GM19035 (cell line): ENCODE data around the gene ASTN2.

Experiments
- ATAC-seq: cut with Tn5 transposase; IDR thresholded peaks from one replicate; pipeline ENCODE4 v1.9.1; 2021; ENCODE audit not compliant: unreplicated experiment

Gene ASTN2

DNA sequence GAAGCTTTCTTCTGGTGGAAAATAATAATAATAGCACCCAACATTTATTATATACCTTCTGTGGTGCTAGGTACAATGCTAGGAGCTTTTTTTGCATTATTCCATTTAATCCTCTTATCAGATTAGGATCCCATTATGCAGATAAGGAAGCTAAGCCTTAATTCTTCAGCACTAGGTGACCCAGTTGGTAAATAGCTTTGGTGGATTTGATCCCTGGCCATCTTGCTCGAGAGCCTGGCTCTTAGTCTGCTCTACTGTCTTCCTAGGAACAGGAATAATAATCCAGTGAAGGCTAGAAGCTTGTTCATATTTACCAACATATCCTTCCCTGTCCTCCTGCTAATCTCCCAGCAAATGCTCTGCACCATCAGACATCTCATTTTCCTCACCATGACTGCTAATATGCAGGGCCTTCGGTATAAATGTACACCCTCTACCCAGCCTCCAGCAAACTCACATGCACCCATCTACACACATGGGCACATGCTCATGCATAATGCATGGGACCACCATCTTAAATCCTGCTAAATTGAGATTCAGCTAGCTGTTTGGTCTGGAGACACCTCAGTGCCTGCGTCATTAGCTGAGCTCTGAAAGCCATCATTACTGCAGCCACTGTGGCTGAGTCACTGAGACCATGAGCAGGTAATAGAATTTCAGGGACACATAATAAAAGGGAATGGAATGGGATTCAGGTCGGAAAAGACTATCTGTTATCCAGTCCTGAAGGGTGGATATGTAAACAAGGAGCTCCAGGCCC lies 640.3 kb downstream of the ASTN2 start:
- no peak for ATAC-seq

DNA sequence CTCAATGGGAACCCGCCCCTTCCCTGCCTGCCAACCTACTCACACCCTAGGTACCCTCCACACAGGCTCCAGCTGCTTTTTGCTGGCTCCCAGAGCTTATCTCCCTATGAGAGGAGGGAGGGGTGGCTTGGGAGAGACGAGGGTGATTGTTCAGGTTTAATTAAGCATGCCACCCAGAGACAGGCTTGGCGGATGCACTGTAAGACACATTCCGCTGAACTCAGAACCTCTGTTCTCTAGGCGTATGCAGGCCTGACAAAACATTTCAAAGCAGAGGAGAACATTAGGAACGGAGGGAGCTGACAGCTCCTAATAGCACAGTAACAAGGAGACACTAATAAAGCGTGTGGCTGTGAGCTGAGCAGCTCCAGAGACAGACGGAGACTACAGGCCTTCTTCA lies 647.6 kb downstream of the ASTN2 start:
- no peak for ATAC-seq

DNA sequence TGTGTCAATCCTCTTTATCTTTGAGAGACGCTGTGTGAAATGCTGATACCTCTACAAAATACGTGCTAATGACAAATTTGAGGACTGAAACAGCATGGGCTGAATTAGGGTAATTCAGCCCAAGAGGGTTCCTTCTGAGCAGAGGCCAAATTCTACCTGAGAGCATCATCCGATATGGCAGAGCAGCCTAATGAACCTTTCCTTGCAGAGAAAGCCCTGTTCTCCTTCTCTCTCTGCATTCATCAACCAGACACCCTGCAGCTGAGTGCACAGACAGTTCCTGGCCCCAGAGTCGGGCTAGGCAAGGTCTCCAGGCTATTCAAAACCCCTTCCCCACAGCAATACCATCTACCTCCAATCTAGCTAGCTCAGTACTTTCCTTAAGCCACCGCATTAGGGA lies 649.8 kb downstream of the ASTN2 start:
- no peak for ATAC-seq

DNA sequence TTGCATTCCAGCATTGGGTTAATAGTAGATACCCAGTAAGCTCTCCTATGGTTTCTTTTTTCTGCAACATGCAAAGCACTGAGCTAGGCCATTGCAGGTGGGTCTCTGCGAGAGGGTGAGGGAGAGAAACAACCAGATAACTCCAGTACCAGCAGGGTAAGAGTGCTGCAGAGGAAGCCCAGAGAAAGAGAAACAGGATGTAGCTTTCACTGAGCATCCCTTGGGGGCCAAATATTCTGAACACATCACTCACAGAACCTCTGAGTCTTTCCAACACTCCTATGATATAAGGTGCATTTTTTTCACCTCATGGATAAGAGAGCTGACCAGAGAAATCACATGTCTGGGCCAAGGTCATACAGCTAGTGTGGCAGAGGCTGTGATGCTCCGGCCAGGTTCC lies 651.1 kb downstream of the ASTN2 start:
- no peak for ATAC-seq

DNA sequence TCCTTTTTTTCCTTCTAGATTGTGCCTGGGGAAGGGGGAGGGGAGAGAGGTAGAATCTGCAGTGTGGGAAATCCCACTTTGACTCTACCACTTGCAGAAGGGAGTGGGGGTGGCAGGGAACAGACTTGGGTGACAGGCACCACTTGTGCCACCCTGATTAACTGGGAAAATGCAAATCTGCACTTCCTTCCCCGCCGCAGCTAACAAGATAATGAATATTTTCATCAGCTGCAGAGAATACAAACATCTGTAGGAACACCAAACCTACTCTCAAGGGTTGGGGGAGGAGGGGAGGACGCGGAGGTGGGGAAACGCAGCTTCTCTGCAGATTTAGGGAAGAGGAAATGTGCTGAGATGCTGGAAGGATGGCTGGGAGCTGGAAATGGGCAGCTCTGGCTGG lies 654.2 kb downstream of the ASTN2 start:
- no peak for ATAC-seq

DNA sequence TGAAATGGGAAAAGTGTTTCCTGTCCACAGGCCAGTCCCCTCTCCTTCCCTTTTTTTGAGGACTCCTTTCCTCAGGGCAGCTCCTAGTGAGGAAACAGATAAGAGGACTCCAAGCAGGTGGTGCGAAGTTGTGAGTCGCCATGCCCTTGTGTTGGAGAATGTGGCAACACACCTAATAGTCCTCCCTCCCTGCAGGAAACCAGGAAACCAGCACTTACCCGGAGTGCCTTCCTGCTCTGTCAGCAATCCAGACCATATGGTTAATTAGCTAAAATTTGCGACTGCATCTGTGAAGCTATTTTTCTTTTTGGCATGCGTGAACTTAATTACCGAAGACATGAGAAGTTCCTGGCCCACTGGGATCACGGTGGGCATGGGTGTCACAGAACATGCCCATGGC lies 657.8 kb downstream of the ASTN2 start:
- no peak for ATAC-seq

DNA sequence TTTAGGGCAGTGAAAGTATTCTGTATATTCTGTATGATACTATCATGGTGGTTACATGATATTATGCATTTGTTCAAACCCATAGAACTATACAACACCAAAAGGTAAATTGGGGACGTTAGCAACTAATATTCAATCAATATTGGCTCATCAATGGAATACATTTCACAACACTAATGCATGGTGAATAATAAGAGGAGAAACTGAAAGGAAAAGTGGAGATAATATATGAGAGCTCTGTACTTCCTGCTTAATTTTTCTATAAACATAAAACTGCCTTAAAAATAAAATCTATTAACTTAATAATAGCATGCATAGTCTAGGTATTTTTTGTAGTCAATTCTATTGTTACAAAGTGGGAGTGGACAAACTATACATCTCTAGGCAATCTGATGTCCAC lies 661.5 kb downstream of the ASTN2 start:
- ATAC-seq, result no peak

DNA sequence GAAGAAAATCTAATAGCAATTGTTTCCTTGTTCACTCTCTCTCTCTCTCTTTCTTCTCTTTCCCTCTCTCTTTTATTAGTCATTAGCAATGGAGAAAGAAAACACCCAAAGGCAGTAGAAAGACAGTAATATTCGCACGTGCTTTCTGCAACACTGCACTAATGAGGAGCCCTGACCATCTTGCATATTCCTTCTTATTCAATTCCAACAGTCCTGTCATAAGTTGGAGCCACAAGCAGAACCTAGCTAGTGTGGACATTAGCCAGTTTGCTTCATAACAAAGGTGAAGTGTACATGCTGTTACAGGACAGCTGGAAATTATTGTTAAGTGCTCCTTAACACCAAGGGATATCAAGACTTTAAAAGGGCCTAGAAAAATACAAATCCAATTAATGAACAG lies 664.3 kb downstream of the ASTN2 start:
- no peak for ATAC-seq

DNA sequence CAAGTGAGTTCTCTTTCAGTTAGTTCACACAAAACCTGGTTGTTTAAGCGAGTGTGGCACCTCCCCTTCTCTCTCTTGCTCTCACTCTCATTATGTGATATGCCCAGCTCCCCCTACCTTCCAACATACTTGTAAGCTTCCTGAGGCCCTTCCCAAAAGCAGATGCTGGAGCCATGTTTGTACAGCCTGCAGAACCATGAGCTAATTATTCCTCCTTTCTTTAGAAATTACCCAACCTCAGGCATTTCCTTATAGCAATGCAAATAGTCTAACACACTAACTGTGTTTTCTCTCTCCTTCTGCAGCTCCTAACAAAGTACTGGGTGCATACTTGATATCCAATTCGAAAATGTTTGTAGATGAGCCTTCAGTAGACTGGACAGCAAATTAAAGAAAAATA lies 665.1 kb downstream of the ASTN2 start:
- ATAC-seq, result no peak

DNA sequence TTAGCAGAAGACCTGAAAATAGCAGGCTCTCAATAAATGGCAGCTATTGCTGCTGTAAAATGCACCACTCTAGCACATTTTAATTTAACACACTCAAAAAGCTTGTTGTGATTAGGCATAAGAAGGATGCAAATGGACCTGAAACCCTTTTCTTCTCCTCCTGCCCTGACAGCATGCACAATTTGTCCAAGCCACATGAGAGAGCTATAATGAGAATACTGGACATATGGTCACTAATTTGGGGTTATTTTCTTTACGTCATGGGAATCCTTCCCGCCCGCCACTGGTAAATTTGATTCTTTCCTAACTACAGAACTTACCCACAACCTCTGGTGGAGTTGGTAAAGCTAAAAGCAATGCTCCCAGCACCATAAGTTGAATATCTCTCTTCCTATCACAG lies 665.7 kb downstream of the ASTN2 start:
- ATAC-seq, result no peak

DNA sequence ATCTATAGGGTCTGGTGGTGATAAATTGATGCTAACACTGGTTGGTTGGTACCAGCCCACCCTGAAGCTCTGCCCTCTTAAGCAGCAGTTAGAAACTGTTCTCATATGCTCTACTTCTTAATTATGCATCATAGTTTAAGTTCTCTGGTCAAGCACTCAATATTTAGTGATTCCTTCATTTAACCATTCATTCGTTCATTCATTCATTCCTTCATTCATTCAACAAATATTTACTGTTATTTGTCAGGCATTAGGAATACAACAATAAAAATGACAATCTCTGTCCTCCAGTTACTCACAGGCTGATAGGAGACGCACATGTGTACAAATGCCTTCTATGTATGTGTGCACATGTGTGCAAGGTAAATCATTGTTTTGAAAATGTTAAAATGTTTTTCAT lies 673.1 kb downstream of the ASTN2 start:
- ATAC-seq, result no peak

DNA sequence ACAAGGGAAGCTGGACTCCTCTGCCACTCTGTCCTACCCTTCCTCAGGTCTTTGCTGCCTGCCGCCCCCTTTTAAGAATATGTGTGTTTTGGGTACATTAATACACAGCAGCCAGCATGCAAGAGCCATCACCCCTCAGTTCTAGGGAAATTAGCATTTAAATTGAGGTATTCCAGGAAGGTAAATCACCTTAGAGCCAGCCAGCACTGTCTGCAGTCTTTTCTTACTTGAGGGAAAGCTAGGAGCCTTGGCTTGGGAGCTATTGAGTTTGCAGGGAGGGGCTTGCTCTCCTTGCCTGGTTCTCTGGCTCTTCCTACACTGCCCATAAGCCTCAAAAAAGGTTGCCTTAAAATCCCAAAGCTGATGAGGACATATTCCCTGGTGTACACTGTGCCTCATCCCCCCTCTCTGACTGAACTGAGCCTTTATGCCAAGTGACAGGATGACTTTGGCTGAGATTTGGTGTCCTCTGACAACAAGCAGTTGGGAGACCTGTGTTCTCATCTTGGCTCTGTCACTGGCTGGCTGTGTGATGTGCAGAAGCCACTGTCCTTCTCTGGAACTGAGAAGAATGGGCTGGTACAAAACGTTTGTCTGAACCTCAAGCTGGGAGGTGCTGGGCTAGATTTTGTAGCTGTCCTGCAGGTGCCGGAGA lies 673.6 kb downstream of the ASTN2 start:
- ATAC-seq, result no peak

DNA sequence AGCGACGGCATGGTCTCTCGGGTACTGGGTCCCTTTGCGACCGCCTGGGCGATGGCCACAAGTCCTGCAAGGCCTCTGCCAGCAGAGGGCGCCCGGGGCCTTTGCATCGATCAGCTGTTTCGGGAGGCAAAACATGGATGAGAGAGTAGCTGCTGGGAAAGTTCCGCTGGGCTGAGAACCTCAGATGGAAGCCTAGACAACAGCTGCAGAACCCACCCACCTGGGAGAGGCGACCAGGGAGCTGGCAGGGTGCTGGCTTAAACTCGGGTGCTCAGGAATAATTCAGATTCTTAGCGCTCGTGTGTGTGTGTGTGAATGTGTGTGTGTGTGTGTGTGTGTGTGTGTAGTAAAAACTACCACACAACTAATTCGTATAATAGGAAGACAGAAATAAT lies 677.7 kb downstream of the ASTN2 start:
- ATAC-seq, result no peak

DNA sequence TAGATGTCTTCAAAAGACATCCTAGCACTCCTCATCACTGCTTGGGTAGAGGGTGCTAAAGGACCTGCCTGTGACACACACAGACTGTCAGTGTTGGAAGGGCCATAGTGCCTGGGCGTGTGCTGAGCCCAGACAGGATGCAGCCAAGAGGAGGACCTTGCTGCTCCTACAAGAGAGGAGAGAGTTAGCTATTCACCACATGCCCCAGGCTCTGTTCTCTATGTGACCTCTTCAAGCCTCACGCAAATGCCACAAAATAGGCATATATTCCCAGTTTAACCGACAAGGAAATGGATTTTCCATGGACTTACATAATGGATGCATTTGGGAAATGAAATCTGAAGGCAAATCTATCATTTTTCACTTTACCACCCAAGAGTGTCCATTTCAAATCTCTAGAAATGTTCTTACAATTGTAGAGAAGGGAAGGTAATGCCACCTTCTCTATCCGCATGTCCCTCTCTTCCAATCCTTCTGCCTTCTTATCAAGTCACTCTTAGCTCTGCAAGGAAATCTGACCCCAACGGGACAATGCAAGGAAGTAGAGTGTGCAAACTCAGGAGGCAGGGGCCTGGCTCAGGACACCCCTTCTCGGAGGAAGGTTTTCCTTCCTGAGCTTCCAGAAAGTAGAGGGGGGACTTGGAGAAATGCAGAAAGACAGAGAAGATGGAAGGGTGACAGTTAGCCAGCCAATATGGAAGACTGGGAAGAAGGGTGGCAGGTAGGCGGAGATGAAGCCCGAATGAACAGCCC lies 678.3 kb downstream of the ASTN2 start:
- ATAC-seq, result no peak

DNA sequence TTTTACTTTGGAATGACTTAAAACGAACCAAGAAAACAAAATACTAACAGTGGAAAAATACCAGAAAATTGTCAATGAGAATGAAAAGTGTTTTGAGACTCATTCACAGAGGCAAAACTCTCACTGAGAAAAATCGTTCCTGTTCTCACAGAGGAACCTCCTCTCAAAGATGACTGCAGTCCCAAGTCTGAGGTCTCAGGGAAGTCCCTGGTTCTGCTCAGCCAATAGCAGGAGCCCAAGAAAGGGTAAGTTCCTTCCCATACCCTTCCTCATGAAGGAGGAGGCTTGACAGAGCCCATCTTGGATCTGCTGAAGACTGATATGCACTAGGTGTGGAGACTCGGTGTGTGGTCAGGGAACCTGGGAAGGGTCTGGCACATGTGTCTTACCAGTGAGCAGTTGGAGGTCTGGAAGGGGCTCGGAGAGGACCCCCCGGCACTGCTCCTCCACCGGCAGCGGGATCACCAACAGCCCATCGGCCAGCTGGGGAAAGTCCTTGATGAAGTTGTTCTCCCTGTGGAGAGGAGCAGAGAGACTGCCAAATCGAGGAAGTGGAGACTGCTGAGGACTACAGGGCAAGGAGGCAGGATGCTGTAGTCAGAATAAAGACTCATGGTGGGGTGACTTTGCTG lies 681.7 kb downstream of the ASTN2 start:
- ATAC-seq, result no peak

DNA sequence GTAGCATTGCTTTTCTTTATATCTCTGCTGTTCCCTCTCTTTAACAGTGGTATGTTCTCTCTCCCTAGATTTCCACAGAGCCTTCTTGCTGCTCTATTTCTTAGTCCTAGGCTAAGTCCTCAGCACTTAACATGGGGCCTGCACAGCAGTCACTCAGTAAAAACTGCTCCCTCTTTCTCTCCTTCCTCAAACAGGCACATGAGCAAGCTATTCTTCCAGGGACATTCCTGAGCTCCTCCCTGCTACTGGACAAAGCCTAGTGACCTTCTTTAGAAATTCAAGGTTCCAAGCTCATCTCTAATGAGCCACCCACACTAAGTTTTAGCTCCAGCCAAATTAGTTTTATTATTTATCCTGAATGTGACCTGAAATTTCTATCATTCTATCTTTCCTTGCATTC lies 688.3 kb downstream of the ASTN2 start:
- ATAC-seq, result no peak

DNA sequence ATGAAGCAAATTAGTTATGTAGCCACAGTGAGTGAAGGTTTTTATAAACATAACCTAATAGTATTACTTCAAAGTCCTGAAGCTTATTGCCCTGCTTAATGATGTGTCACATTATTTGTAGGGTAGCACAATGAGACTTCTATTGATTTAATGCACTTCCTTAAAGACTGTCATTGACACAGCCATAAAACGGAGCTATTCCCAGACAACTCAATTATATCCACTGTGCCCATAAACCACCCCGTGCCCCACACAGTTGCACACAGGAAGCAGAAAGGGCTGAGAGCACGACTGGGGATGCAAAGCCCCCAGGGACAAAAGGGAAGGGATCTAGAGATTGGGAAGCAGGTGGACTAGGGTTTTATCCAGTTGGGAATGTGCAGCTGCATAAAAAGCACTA lies 690.7 kb downstream of the ASTN2 start:
- no peak for ATAC-seq

DNA sequence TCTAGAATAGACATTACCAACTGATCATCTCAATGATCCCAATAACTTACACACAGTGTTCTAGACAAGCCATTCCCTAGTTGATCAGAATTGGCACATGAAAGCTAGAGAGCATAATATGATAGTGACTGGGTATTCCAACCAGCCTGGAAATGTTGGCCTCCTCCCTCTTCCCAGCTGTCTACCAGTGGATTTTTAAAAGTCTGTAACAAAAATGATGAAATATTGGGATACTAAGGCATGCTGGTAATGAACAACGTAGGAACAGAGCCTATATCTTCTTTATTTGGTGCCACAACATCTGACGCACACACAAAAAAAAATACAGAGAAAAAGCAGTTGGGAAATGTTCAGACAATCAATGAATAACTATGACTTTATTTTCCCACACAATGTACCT lies 692.9 kb downstream of the ASTN2 start:
- ATAC-seq, result no peak

DNA sequence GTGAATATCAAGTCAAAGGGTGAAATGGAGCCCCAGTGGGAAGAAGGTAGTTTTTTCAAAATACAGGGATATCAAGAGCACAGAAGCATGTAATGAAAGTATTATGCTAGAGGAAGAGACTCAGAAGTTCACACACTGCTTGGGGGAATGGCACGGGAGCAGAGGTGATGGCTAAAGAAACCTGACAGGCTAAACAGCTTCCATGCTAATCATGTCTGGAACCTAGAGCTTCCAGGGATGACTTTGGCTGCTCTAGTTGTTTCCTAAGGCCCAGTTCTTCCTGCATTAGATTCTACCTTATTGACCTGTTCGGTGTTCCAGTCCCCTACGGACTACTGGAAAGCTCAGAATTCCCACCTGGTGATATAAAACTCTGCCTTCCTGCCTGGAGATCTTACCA lies 693.4 kb downstream of the ASTN2 start:
- ATAC-seq, result no peak

DNA sequence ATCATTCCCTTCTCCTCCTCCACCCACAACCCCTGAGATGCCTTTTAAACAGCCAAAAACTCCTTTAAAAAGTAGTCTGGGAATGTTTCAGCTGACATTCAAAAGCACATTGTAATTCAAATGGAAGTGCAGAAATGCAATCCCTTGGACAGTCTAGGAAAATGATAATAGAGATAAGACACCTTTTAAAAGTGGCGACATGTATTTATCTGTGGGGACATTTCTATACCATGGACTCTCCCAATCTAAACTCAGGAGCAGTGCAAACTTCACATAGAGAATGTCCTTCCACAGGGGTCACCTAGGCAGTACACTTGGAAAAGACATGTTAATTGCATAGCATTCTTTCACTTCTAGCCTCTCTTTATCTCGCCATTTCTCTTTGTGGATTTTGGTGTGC lies 694.7 kb downstream of the ASTN2 start:
- no peak for ATAC-seq

DNA sequence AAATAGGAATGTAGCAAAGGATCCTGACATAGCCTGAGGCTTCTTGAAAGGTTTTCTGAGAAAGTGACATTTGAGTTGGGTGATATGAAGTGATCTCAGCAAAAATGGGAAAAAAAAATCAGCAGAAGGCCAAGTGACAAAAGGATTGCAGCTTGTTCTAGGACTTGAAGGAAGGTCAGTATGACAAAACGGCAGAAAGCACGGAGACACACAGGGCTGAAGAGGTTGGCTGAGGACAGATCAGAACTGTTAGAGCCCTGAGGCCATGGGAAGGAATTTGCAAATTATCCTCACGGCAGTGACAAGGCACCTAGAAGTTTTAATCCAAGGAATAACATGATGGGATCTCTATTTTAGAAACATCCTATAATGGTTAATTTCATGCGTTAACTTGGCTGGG lies 696.7 kb downstream of the ASTN2 start:
- ATAC-seq, result no peak

DNA sequence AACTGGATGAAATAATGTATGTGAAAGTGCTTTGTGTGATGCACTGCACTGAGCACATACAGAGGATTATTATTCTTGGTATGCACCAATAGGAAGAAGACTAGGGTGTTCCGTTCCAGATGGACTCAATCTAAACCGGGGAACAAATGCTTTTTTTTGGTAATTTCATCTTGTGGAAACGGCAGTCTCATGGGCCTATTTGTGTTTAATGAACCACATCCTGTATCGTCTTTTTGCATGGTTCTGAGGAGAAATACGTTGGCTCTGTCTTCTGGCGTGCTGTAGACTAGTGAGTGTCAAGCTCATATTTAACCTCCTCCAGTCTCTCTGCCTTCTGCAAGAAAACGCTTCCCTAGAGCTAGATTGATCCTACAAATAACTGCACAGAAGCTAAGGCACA lies 697.7 kb downstream of the ASTN2 start:
- no peak for ATAC-seq
